ENCODE data around the gene ARMC7. TPM values are rescaled to one million over a fixed set of nuclear protein-coding genes. Genes with fewer than 3 reads are reported as not detected.

ARMC7 gene
- total RNA-seq, 1 experiment from 2014 or later, result 12.3 TPM

GRCh38 chr17:75108193-75108592 is 1.6 kb upstream of the ARMC7 start:
- ChIA-PET POLR2A (ENCODE audit: low non-redundant PET) (no interaction called here), CTCF (no interaction called here)
- DNase-seq (ENCODE audit: low spot score), result no peak
- H3K27ac ChIP-seq (ENCODE audit: low read depth, low read length, poor library complexity, severe bottlenecking), result no peak overlapping the region
- no peak overlapping the region for H3K4me3 ChIP-seq (ENCODE audit: low read depth, low read length, poor library complexity, severe bottlenecking)
- H3K27me3 ChIP-seq (replicated peaks; ENCODE audit: insufficient read depth, low read depth, low read length, poor library complexity), result no peaks in the 10 kb centered on the region
- peaks cover 10% of the 10 kb centered on the region for H3K4me1 ChIP-seq (ENCODE audit: insufficient read depth, low read length, poor library complexity, severe bottlenecking)
- H3K9me3 ChIP-seq (ENCODE audit: low read depth, low read length, poor library complexity, severe bottlenecking), result no peaks in the 10 kb centered on the region
- intact Hi-C loops (cut with micrococcal nuclease; ENCODE audit: unreplicated experiment), result no loop called here
- TF ChIP-seq, protein P1, sequence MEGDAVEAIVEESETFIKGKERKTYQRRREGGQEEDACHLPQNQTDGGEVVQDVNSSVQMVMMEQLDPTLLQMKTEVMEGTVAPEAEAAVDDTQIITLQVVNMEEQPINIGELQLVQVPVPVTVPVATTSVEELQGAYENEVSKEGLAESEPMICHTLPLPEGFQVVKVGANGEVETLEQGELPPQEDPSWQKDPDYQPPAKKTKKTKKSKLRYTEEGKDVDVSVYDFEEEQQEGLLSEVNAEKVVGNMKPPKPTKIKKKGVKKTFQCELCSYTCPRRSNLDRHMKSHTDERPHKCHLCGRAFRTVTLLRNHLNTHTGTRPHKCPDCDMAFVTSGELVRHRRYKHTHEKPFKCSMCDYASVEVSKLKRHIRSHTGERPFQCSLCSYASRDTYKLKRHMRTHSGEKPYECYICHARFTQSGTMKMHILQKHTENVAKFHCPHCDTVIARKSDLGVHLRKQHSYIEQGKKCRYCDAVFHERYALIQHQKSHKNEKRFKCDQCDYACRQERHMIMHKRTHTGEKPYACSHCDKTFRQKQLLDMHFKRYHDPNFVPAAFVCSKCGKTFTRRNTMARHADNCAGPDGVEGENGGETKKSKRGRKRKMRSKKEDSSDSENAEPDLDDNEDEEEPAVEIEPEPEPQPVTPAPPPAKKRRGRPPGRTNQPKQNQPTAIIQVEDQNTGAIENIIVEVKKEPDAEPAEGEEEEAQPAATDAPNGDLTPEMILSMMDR (conservative IDR thresholded peaks at IDR 0.05; ENCODE audit: low read depth, low read length), result no peak
- TF ChIP-seq EZH2 (IDR thresholded peaks at IDR 0.05; ENCODE audit: borderline replicate concordance, low read depth, low read length, poor library complexity, severe bottlenecking), result no peak
- H3K36me3 ChIP-seq (ENCODE audit: insufficient read depth, low read length, poor library complexity, severe bottlenecking), result no peaks in the 10 kb centered on the region
- BruUV-seq (replicated peaks), result no TSS peak

- Histone ChIP-seq H3K9me3 (ENCODE audit: low read depth, low read length, poor library complexity, severe bottlenecking) (no peaks in the 10 kb centered on the region), H3K4me3 (ENCODE audit: low read depth, low read length, poor library complexity, severe bottlenecking) (peak overlapping the region; percentile 74), H3K36me3 (ENCODE audit: insufficient read depth, low read length, poor library complexity, severe bottlenecking) (no peaks in the 10 kb centered on the region), H3K27me3 (replicated peaks; ENCODE audit: insufficient read depth, low read depth, low read length, poor library complexity) (no peaks in the 10 kb centered on the region), H3K4me1 (ENCODE audit: insufficient read depth, low read length, poor library complexity, severe bottlenecking) (peaks cover 10% of the 10 kb centered on the region), H3K27ac (ENCODE audit: low read depth, low read length, poor library complexity, severe bottlenecking) (no peak overlapping the region)
- no peak for DNase-seq (ENCODE audit: low spot score)
- ChIA-PET POLR2A (ENCODE audit: low non-redundant PET) (no interaction called here), CTCF (interaction anchor here (0.9 kb wide), 1 partner anchor 132 kb away, joined by 3 read pairs; no protein-coding TSS in a partner anchor)
- no TSS peak for BruUV-seq (replicated peaks)
- TF ChIP-seq, protein P1 (conservative IDR thresholded peaks at IDR 0.05; ENCODE audit: low read depth, low read length), result no peak
- TF ChIP-seq EZH2 (IDR thresholded peaks at IDR 0.05; ENCODE audit: borderline replicate concordance, low read depth, low read length, poor library complexity, severe bottlenecking), result no peak
- intact Hi-C loops (cut with micrococcal nuclease; ENCODE audit: unreplicated experiment), result no loop called here
Measured at GRCh38 chr17:75109046-75109406, 743 bp upstream of the ARMC7 start.

- Histone ChIP-seq H3K36me3 (ENCODE audit: insufficient read depth, low read length, poor library complexity, severe bottlenecking) (no peaks in the 10 kb centered on the region), H3K4me3 (ENCODE audit: low read depth, low read length, poor library complexity, severe bottlenecking) (peak overlapping the region; percentile 74), H3K27me3 (replicated peaks; ENCODE audit: insufficient read depth, low read depth, low read length, poor library complexity) (no peaks in the 10 kb centered on the region), H3K4me1 (ENCODE audit: insufficient read depth, low read length, poor library complexity, severe bottlenecking) (peaks cover 8% of the 10 kb centered on the region), H3K27ac (ENCODE audit: low read depth, low read length, poor library complexity, severe bottlenecking) (peak overlapping the region; percentile 22), H3K9me3 (ENCODE audit: low read depth, low read length, poor library complexity, severe bottlenecking) (no peaks in the 10 kb centered on the region)
- ChIA-PET POLR2A (ENCODE audit: low non-redundant PET) (interaction anchor here (0.5 to 0.6 kb wide), 2 partner anchors 10 to 25 kb away, joined by 5 to 17 read pairs; no protein-coding TSS in a partner anchor), CTCF (interaction anchor here (0.6 to 1.0 kb wide), 4 partner anchors 20 to 1127 kb away, joined by 3 to 5 read pairs (median 4); no protein-coding TSS in a partner anchor)
- intact Hi-C loops (cut with micrococcal nuclease; ENCODE audit: unreplicated experiment), result loop anchor here (10.0 kb wide), 1 partner anchor 146 kb away; no protein-coding TSS in a partner anchor
- no peak for TF ChIP-seq EZH2 (IDR thresholded peaks at IDR 0.05; ENCODE audit: borderline replicate concordance, low read depth, low read length, poor library complexity, severe bottlenecking)
- TF ChIP-seq, protein P1 (conservative IDR thresholded peaks at IDR 0.05; ENCODE audit: low read depth, low read length), result no peak
- BruUV-seq (replicated peaks), result no TSS peak
- no peak for DNase-seq (ENCODE audit: low spot score)
Measured at GRCh38 chr17:75110234-75110937, 617 bp downstream of the ARMC7 start.

All from A673 (cell line).